Coronary artery (tissue), 2 donors: ENCODE results near the gene TUBGCP6.
A peak's percentile ranks its signal among the peaks of the same experiment; 100 is the strongest.

Experiments used
- DNase-seq: peaks from one replicate; pipeline ENCODE4 v3.0.0-alpha.2; 2017; ENCODE audit warnings: low spot score
- H3K27ac ChIP-seq, 2 donors: fragments of 200-600 bp; sonication (generic); one replicate each; pipeline ENCODE4 v1.5.1; 2016 to 2019
- H3K4me3 ChIP-seq: fragments of 200-600 bp; sonication (generic); 2 replicates; pipeline ENCODE4 v1.5.1; 2016; ENCODE audit warnings: mild to moderate bottlenecking, moderate library complexity
- CTCF ChIP-seq: fragments of 200-600 bp; sonication (generic); IDR thresholded peaks from one replicate; pipeline ENCODE4 v1.5.1; 2019; ENCODE audit warnings: antibody characterized with exemption

The TUBGCP6 gene

GRCh38 chr22:50283821-50284220 is 39.0 kb upstream of the TUBGCP6 start:
- Histone ChIP-seq H3K27ac (no peak overlapping the region), H3K4me3 (no peak overlapping the region)
- no peak for DNase-seq
- TF ChIP-seq CTCF, result no peak

- no peak for DNase-seq
- peak overlapping the region in 1 of 2 donors; percentile 45 for H3K27ac ChIP-seq
- no peak for TF ChIP-seq CTCF
- H3K4me3 ChIP-seq, result no peak overlapping the region
Observed at GRCh38 chr22:50282361-50283155, 37.7 kb upstream of the TUBGCP6 start.

DNA sequence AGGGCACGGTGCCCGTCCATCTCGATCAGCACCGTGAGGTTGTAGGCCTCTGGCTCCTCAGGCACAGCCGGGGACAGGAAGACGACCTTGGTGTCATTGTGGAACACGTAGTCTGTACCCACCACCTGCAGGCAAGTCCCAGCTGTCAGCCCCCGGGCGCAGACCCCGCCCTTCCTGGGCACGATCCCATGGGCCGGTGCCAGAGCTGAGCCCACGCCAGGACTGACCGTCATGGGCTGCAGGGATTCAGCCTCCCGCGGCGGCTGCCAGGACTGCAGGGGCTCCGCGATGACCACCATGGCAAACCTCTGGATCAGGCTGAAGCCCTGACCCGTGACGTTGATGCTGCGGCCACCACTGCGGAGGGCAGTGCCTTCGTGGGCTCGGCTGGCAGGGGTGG is 37.1 kb upstream of the TUBGCP6 start:
- TF ChIP-seq CTCF, result no peak
- DNase-seq, result no peak
- Histone ChIP-seq H3K27ac (peak overlapping the region in 1 of 2 donors; percentile 45), H3K4me3 (no peak overlapping the region)

GRCh38 chr22:50281384-50281760 is 36.5 kb upstream of the TUBGCP6 start:
- H3K27ac ChIP-seq, result no peak overlapping the region
- DNase-seq, result no peak
- no peak overlapping the region for H3K4me3 ChIP-seq
- TF ChIP-seq CTCF, result no peak

- TF ChIP-seq CTCF, result no peak
- DNase-seq, result no peak
- no peak overlapping the region for H3K4me3 ChIP-seq
- no peak overlapping the region for H3K27ac ChIP-seq
Observed at GRCh38 chr22:50280708-50281383, 36.0 kb upstream of the TUBGCP6 start.

DNA sequence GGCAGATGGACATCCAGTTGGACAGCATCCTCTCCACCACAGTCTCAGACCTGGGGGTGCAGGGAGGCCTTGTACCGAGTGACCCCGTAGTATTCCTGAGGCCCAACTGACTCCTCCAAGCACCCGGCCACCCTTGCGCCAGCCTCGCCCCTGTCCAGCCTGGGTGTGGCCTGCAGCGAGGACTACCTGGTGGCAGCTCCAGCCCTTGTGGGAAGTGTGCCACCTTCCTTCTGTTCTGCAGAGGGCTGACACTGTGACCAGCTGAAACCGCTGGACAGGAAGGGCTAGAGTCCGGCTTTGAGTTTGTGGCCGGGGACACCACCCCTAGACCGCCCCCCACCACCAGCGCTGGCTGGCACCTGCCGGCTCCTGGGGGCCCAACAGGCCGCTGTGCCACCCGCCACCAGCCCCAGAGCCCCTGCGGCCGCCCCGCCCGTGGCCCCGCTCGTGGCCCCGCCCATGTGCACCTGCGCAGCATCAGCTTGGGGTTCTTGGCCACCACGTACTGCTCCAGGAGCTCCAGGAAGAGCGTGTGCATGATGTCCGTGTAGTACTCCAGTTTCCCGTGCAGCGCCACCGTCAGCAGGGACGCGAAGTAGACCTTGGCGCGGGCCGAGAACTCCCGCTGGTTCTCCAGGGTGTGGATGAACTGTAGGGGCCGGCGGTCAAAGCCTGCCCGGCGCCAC is 35.3 kb upstream of the TUBGCP6 start:
- H3K27ac ChIP-seq, result no peak overlapping the region
- no peak for DNase-seq
- no peak for TF ChIP-seq CTCF
- H3K4me3 ChIP-seq, result no peak overlapping the region
